HUES48 (cell line): ENCODE measurements around the gene FBXL7.

Experiments used
- H3K27ac ChIP-seq: one replicate; pipeline ENCODE4 v1.7.0; 2013; ENCODE audit warnings: low read depth, low read length, inconsistent platforms
- H3K27me3 ChIP-seq: 2 replicates; pipeline ENCODE4 v1.6.1; 2013; ENCODE audit warnings: mild to moderate bottlenecking, low read length; ENCODE audit not compliant: control insufficient read depth, insufficient read depth
- H3K36me3 ChIP-seq: 2 replicates; pipeline ENCODE4 v1.6.1; 2013; ENCODE audit warnings: low read length; ENCODE audit not compliant: control insufficient read depth, insufficient read depth
- H3K4me1 ChIP-seq: 2 replicates; pipeline ENCODE4 v1.6.1; 2013; ENCODE audit warnings: mild to moderate bottlenecking, low read length; ENCODE audit not compliant: control insufficient read depth, insufficient read depth
- H3K4me3 ChIP-seq: 2 replicates; pipeline ENCODE4 v1.5.1; 2013; ENCODE audit warnings: mild to moderate bottlenecking, low read depth, low read length
- H3K9ac ChIP-seq: 2 replicates; pipeline ENCODE4 v1.6.1; 2013; ENCODE audit warnings: mild to moderate bottlenecking, low read depth, low read length, moderate library complexity
- H3K9me3 ChIP-seq: 2 replicates; pipeline ENCODE4 v1.6.1; 2013; ENCODE audit warnings: low read length; ENCODE audit not compliant: control insufficient read depth, insufficient read depth

FBXL7 gene

DNA sequence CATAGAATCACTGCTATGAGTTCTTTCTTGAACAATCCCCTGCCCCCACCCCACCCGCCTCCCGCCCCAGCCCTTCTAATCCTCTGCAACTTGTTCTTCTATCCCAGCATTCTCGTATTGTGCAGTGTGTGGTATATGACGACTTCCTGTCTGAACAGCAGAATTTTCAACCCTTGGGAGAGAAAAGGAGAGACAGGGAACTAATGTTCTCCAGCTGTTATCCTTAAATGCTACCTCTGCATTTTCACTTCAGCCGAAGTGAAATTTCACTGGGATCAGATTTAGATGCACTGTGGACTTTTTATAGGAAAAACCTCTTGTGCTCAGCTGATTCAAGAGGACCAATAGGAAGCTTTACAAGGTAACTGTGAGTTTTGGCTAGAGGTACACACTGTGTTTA, 2.2 kb downstream of the FBXL7 start:
- H3K27me3 ChIP-seq, result no peaks in the 10 kb centered on the region; the same call in 1 of the 2 replicates
- 0 out of 2 replicates have a peak, but pooled peaks cover 4% of the 10 kb centered on the region for H3K36me3 ChIP-seq
- no peak overlapping the region for H3K27ac ChIP-seq
- peaks cover 23% of the 10 kb centered on the region for H3K4me1 ChIP-seq
- H3K9me3 ChIP-seq, result no peaks in the 10 kb centered on the region
- H3K4me3 ChIP-seq, result peak overlapping the region; percentile 84
- no peak overlapping the region for H3K9ac ChIP-seq

GRCh38 chr5:15506146-15506545, 6.2 kb downstream of the FBXL7 start:
- Histone ChIP-seq H3K9me3 (no peaks in the 10 kb centered on the region), H3K36me3 (0 out of 2 replicates have a peak, but pooled peaks cover 4% of the 10 kb centered on the region), H3K4me1 (peaks cover 29% of the 10 kb centered on the region)

GRCh38 chr5:15506897-15507296, 6.9 kb downstream of the FBXL7 start:
- H3K27me3 ChIP-seq, result no peaks in the 10 kb centered on the region
- H3K4me1 ChIP-seq, result peaks cover 31% of the 10 kb centered on the region
- no peak overlapping the region for H3K9ac ChIP-seq
- no peak overlapping the region for H3K4me3 ChIP-seq
- H3K36me3 ChIP-seq, result 0 out of 2 replicates have a peak, but pooled peaks cover 4% of the 10 kb centered on the region
- H3K27ac ChIP-seq, result no peak overlapping the region
- H3K9me3 ChIP-seq, result no peaks in the 10 kb centered on the region

More at GRCh38 chr5:15506146-15506545, 6.2 kb downstream of the FBXL7 start:
- Histone ChIP-seq H3K9ac (no peak overlapping the region), H3K4me3 (no peak overlapping the region), H3K27ac (no peak overlapping the region), H3K27me3 (no peaks in the 10 kb centered on the region)

GRCh38 chr5:15510092-15510491, 10.1 kb downstream of the FBXL7 start:
- Histone ChIP-seq H3K4me1 (peaks cover 29% of the 10 kb centered on the region), H3K27me3 (no peaks in the 10 kb centered on the region), H3K27ac (no peak overlapping the region), H3K9ac (no peak overlapping the region), H3K9me3 (no peaks in the 10 kb centered on the region), H3K4me3 (no peak overlapping the region), H3K36me3 (no peaks in the 10 kb centered on the region)

DNA sequence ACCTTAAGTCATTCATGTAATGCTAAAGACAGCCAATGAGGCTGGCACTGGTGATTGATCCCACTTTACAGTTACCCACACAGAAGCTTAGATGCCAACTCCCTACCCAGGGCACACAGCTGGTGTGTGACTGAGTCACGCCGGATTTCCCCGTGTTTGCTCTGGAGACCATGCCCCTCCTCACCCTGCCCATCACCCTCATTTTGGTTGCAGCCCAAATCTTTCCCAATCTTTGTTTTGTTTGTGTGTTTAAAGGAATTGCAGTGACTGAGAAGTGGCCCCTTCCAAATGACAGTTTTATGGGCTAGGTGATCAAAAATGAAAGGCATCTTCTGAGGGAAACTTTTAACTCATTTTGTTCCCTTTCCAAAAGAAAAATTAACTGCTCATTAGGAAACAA, 10.9 kb downstream of the FBXL7 start:
- Histone ChIP-seq H3K9me3 (no peaks in the 10 kb centered on the region), H3K9ac (no peak overlapping the region), H3K4me1 (peaks cover 29% of the 10 kb centered on the region), H3K27me3 (no peaks in the 10 kb centered on the region), H3K27ac (no peak overlapping the region), H3K36me3 (no peaks in the 10 kb centered on the region), H3K4me3 (no peak overlapping the region)

DNA sequence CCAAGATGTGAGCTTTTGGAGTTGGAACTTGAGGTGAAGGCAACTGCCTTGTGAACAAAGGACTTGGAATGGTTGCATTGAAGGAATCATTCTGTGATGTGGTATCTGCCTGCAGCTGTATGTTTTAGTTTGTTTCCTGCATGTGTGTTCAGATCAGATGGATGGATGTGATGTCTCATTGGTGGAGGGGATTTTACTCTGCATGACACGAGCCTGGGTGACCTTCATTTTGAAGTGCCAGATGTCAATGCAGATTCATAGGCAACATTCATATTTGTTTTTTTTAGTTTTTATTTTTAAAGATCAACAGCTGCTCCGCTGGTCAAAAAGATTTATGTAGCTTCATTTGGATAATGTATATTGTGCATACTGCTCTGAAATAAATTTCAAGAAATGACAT, 13.5 kb downstream of the FBXL7 start:
- Histone ChIP-seq H3K4me1 (peaks cover 29% of the 10 kb centered on the region), H3K4me3 (no peak overlapping the region), H3K27ac (no peak overlapping the region), H3K36me3 (no peaks in the 10 kb centered on the region), H3K27me3 (no peaks in the 10 kb centered on the region), H3K9ac (no peak overlapping the region), H3K9me3 (no peaks in the 10 kb centered on the region)

DNA sequence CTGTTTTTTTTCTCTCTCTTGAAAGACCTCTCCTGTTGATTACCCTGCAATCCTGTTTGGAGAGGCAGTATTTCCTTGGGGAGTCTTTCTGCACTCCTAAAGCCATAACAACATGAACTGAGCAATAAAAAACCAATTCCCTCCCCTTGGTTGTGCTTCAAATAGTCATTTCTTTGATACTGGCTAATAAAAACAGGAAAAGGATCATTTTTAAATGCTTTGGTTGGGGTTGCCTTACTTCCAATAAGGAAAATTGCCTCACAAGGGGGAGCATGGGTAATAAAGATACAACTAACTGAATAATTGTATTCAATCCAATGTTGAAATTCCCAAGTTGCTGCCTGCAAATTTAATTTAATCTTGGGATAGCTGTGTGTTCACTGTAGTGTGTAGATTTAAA, 13.9 kb downstream of the FBXL7 start:
- H3K27me3 ChIP-seq, result no peaks in the 10 kb centered on the region
- no peak overlapping the region for H3K4me3 ChIP-seq
- peaks cover 29% of the 10 kb centered on the region for H3K4me1 ChIP-seq
- H3K9ac ChIP-seq, result no peak overlapping the region
- H3K9me3 ChIP-seq, result no peaks in the 10 kb centered on the region
- H3K36me3 ChIP-seq, result no peaks in the 10 kb centered on the region
- no peak overlapping the region for H3K27ac ChIP-seq

GRCh38 chr5:15515229-15515628, 15.2 kb downstream of the FBXL7 start:
- Histone ChIP-seq H3K27me3 (no peaks in the 10 kb centered on the region), H3K4me1 (peaks cover 18% of the 10 kb centered on the region), H3K36me3 (no peaks in the 10 kb centered on the region), H3K9me3 (no peaks in the 10 kb centered on the region), H3K4me3 (no peak overlapping the region), H3K27ac (no peak overlapping the region), H3K9ac (no peak overlapping the region)

- H3K4me3 ChIP-seq, result no peak overlapping the region
- peaks cover 17% of the 10 kb centered on the region for H3K4me1 ChIP-seq
- no peak overlapping the region for H3K9ac ChIP-seq
- H3K36me3 ChIP-seq, result no peaks in the 10 kb centered on the region
- no peak overlapping the region for H3K27ac ChIP-seq
- H3K27me3 ChIP-seq, result no peaks in the 10 kb centered on the region
- H3K9me3 ChIP-seq, result no peaks in the 10 kb centered on the region
These were observed 16.5 kb downstream of the FBXL7 start for GRCh38 chr5:15516486-15516885.

DNA sequence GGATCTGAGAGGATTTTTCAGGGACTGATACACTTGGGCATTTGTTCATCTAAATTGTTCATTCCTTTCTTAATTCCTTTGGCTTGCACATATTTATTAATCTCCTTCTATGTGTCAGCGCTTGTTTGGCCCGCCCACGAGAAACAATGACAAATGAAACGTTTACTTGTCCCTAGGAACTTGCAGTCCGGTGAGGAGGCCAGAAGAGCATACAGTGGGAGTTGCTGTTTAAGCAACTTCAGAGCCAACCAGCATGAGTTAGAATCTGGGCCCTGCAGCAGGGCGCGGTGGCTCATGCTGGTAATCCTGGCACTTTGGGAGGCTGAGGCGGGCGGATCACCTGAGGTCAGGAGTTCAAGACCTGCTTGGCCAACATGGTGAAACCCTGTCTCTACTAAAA, 18.8 kb downstream of the FBXL7 start:
- Histone ChIP-seq H3K4me1 (peaks cover 22% of the 10 kb centered on the region), H3K4me3 (no peak overlapping the region), H3K9ac (no peak overlapping the region), H3K9me3 (no peaks in the 10 kb centered on the region), H3K27me3 (no peaks in the 10 kb centered on the region), H3K36me3 (no peaks in the 10 kb centered on the region), H3K27ac (no peak overlapping the region)

GRCh38 chr5:15520856-15521255, 20.9 kb downstream of the FBXL7 start:
- Histone ChIP-seq H3K36me3 (no peaks in the 10 kb centered on the region), H3K4me1 (peaks cover 22% of the 10 kb centered on the region), H3K4me3 (no peak overlapping the region), H3K9me3 (no peaks in the 10 kb centered on the region), H3K27me3 (no peaks in the 10 kb centered on the region), H3K9ac (no peak overlapping the region), H3K27ac (no peak overlapping the region)
